Measurements from ENCODE around the gene CABYR. TPM values are rescaled to one million over a fixed set of nuclear protein-coding genes. Genes with fewer than 3 reads are reported as not detected.

CABYR gene
- total and polyA plus RNA-seq, 9 donors = 1.1 to 8.1 (median 2.0) TPM; not detected in 1

- no peak overlapping the region for H3K27ac ChIP-seq
- H3K4me1 ChIP-seq (ENCODE audit: insufficient read depth) = no peaks in the 10 kb centered on the region
- TF ChIP-seq POLR2A (IDR thresholded peaks at IDR 0.05) = no peak
- no peak for TF ChIP-seq EP300 (IDR thresholded peaks at IDR 0.05)
- no peak for TF ChIP-seq CTCF (IDR thresholded peaks at IDR 0.05)
- no peaks in the 10 kb centered on the region for H3K9me3 ChIP-seq
- H3K27me3 ChIP-seq = no peaks in the 10 kb centered on the region
- WGBS, 3 donors = 83 to 86% (median 85%) methylated on average over 15 of the region's 15 CpGs
- H3K36me3 ChIP-seq = no peaks in the 10 kb centered on the region
- H3K4me3 ChIP-seq = no peak overlapping the region
- DNase-seq = no peak
- intact Hi-C loops (cut with DNase I) = loop anchor here in 2 of 4 donors (10.0 kb wide), 2 partner anchors 158 to 288 kb away; no protein-coding TSS in a partner anchor
Measured at GRCh38 chr18:24112874-24113615, 25.8 kb upstream of the CABYR start.

- Histone ChIP-seq H3K4me3 (no peak overlapping the region), H3K27ac (no peak overlapping the region), H3K4me1 (ENCODE audit: insufficient read depth) (no peaks in the 10 kb centered on the region), H3K9me3 (no peaks in the 10 kb centered on the region), H3K27me3 (no peaks in the 10 kb centered on the region), H3K36me3 (no peaks in the 10 kb centered on the region)
- TF ChIP-seq EP300 (IDR thresholded peaks at IDR 0.05) = no peak
- no peak for TF ChIP-seq CTCF (IDR thresholded peaks at IDR 0.05)
- no peak for TF ChIP-seq POLR2A (IDR thresholded peaks at IDR 0.05)
- 78 to 82% (median 79%) methylated on average over 4 of the region's 4 CpGs for WGBS, 3 donors
- DNase-seq = no peak
- intact Hi-C loops (cut with DNase I) = loop anchor here in 2 of 4 donors (10.0 kb wide), 2 partner anchors 160 to 290 kb away; no protein-coding TSS in a partner anchor
Measured at GRCh38 chr18:24114924-24115549, 23.8 kb upstream of the CABYR start.

- intact Hi-C loops (cut with DNase I) = loop anchor here in 2 of 4 donors (10.0 kb wide), 2 partner anchors 161 to 291 kb away; no protein-coding TSS in a partner anchor
- WGBS, 3 donors = 71 to 78% (median 75%) methylated on average over 2 of the region's 2 CpGs
- no peaks in the 10 kb centered on the region for H3K36me3 ChIP-seq
- H3K27me3 ChIP-seq = no peaks in the 10 kb centered on the region
- no peak overlapping the region for H3K27ac ChIP-seq
- TF ChIP-seq CTCF (IDR thresholded peaks at IDR 0.05) = no peak
- no peak for TF ChIP-seq EP300 (IDR thresholded peaks at IDR 0.05)
- TF ChIP-seq POLR2A (IDR thresholded peaks at IDR 0.05) = no peak
- DNase-seq = no peak
- no peaks in the 10 kb centered on the region for H3K9me3 ChIP-seq
- H3K4me1 ChIP-seq (ENCODE audit: insufficient read depth) = no peaks in the 10 kb centered on the region
- no peak overlapping the region for H3K4me3 ChIP-seq
Measured at GRCh38 chr18:24115628-24116027, 23.2 kb upstream of the CABYR start.

GRCh38 chr18:24118750-24119577 lies 19.9 kb upstream of the CABYR start:
- intact Hi-C loops (cut with DNase I) = loop anchor here in 2 of 4 donors (10.0 kb wide), 2 partner anchors 164 to 294 kb away; no protein-coding TSS in a partner anchor
- 55 to 63% (median 62%) methylated on average over 8 of the region's 8 CpGs for WGBS, 3 donors
- no peaks in the 10 kb centered on the region for H3K27me3 ChIP-seq

More at GRCh38 chr18:24118750-24119577, 19.9 kb upstream of the CABYR start:
- TF ChIP-seq EP300 (IDR thresholded peaks at IDR 0.05) (no peak), CTCF (IDR thresholded peaks at IDR 0.05) (peak; percentile 85 to 90 (median 87))
- no peaks in the 10 kb centered on the region for H3K4me1 ChIP-seq (ENCODE audit: insufficient read depth)
- no peak overlapping the region for H3K27ac ChIP-seq
- no peaks in the 10 kb centered on the region for H3K36me3 ChIP-seq
- no peak overlapping the region for H3K4me3 ChIP-seq
- no peaks in the 10 kb centered on the region for H3K9me3 ChIP-seq
- peak; percentile 51 to 79 (median 76) for DNase-seq
